Transverse colon (tissue), 4 donors: ENCODE results near the gene YWHAG.
"Not testable (repeated sequence)": the region's sequence is repeated elsewhere in the genome, so short reads cannot be mapped to it uniquely, and the experiment has no call there.

Source experiments
- CTCF ChIP-seq, 5 experiments: fragments of 200-600 bp in 3 of 5; fragments of 450-650 bp in 2 of 5; sonication (generic) in 3 of 5; IDR thresholded peaks; 1 replicate in 2 of 5; 2 replicates in 3 of 5; pipeline ENCODE4 v1.5.1; 2016 to 2017; ENCODE audit warnings: antibody characterized with exemption in 5 of 5, inconsistent platforms in 3 of 5, mild to moderate bottlenecking in 2 of 5, moderate library complexity in 1 of 5
- EP300 ChIP-seq: sonication (generic); formaldehyde crosslinking; IDR thresholded peaks from one replicate; pipeline ENCODE4 v1.6.1; 2017; ENCODE audit warnings: antibody characterized with exemption, low read depth
- POLR2A ChIP-seq: fragments of 450-650 bp; IDR thresholded peaks from one replicate; pipeline ENCODE4 v1.6.1; 2016; ENCODE audit warnings: antibody characterized with exemption, mild to moderate bottlenecking, moderate library complexity
- POLR2AphosphoS5 ChIP-seq, 3 donors: sonication (generic); formaldehyde crosslinking; IDR thresholded peaks; one replicate each; pipeline ENCODE4 v1.6.1; 2016; ENCODE audit warnings: antibody characterized with exemption in 3 of 3

GRCh38 chr7:76308874-76309273, 49.9 kb downstream of the YWHAG start:
- not testable (repeated sequence) for TF ChIP-seq POLR2A; POLR2AphosphoS5 (IDR thresholded peaks at IDR 0.05); CTCF (IDR thresholded peaks at IDR 0.05); EP300
